GM15510 (cell line): ENCODE data around the gene STPG4.

Source experiments
- POLR2A ChIP-seq: IDR thresholded peaks from 3 replicates; pipeline ENCODE4 v1.6.1; 2011; ENCODE audit warnings: borderline replicate concordance; ENCODE audit not compliant: insufficient read length; ENCODE audit errors: extremely low read depth

STPG4 gene

DNA sequence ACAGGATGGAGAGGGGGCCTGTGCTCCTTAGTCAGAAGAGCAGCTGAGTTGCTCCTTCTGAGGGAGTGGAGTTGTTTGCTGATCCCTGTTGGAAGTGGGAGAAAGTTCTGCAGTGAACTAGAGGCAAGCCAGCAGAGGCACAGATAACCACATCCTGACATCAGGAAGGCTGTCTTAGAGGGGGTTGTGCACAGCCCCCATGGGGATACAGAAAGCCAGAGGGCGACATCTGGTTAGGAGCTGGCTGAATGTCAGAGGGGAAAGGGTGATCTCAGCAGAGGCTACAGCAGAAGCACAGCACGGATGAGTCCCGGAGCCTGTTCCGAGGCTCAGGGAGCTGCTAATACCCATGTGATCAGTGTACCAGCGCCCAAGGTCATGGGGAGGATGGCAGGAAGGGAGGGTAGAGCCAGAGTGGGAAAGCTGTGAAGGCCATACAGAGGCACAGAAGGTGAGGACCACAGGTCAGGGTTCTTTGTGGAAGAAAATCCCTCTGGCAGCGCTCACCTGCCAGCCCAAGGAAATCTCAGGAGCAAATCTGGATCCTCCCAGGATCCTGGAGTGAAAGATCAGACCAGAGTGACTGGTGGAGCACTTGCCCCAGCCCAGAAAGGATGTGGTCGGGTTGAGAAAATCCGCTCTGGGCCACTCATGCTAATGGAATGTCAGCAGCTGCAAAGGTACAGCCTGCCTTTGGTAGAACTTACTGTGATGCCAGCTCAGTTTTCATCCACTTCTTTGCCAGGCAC lies 111.8 kb downstream of the STPG4 start:
- no peak for TF ChIP-seq POLR2A

DNA sequence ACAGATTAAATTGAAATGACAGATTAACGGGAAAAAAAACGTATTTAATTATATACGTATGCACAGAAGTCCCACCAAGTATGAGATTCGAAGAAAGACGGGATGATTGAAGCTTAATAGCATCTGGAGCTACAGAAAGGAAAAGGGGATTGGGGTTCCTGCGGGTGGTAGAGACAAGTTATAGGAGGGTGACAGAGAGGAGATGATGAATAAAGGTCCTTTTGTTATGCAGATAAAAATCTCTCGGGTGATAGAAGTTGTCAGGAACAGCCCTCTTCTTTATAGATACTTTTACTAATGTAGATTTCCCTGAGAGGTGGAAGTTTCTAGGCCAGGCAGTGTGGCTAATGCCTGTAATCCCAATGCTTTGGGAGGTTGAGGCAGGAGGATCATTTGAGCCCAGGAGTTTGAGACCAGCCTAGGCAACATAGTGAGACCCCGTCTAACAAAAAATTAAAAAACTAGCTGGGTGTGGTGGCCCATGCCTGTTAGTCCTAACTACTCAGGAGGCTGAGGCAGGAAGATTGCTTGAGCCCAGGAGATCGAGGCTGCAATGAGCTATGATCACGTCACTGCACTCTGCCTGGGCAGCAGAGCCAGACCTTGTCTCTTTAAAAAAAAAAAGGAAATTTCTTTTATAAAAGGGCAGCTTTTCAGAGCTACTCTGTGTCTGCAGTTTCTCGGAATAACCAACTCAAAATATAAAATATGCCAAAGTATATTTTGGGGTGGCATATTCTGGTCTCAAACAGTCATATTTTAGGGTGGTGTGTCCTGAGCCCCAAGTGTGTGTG lies 113.0 kb downstream of the STPG4 start:
- no peak for TF ChIP-seq POLR2A

DNA sequence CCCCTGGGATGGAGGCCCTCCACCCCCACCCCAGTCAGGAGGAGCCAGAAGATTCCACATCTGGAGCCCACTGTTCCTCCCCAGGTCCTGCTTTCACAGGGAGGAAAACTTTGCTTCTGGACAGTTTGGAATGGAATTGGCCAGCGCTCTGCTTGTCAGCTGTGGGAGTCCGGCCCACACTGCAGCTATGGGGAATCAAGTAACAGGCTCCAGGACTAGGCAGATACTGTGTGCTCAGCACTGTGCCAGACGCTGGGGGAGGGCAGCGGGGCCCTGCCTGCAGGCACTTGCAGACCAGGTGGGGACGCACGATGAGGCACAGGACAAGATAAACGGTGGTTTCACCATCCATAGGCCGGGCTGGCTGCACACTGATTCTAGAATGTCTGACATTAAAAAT lies 114.0 kb downstream of the STPG4 start:
- TF ChIP-seq POLR2A: no peak

DNA sequence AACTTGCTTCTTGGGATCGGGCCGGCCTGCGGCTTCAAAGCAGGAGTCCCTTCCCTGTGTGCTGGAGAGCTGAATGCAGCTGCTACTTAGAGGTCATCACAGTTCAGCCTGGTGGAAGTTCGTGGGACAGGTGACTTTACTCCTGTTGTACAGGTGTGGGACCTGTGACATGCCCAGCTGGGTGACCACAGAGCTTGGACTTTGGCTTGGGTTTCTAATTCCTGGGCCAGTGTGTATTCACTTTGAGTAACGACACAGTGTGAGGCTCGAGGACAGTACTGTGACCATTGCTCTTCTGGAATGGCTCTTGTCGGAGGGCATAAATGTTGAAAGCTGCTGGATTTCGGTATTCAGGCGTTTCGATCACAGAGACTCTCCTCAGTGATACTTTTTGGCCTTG lies 114.5 kb downstream of the STPG4 start:
- TF ChIP-seq POLR2A: no peak

DNA sequence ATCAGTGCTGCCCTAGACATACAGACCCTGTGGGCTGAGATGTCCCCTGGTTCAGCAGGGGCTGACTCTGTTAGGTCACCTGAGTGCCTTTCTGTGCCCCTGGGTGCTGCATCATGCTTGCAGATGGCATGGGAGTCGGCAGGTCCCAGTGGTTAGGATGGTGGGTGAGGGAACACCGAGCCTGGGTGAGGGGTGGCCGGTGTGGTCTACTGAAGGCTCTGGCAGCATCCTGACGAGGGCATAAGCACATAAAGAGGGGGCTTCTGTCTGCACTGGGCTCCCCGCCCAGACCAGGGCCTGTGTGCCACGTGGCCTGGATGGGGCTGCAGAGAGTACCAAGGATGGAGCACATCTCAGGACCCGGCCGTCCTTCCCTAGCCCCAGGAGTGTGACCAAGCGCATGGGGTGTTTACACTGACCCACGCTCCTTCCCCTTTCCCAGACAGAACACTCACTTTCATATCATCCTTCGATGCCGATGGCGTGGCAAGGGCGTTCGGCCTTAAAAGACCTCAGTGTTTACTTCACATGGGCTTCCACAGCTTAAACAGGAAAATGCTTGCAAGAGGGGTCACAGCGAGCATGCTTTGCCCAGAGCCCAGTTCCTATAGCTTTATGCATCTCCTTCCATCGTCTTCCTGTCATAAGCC lies 115.1 kb downstream of the STPG4 start:
- TF ChIP-seq POLR2A: no peak

DNA sequence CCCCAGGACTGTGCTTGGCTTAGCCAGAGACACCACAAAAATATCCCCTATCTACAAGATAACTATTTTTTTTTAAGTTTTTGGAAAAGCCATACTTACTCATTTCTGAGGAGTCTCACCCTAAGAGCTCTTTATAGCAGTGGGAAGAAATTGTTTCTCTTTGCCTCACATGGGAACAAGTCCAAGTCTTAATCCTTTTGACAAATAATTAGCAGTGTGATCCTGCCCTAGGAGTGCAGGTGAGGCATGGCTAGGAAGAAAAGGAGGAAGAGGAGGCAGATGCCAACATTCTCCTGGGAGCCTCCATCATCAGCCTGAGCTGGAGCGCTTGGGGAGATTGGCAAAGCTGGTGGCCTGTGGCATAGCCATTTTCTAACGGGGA lies 115.6 kb downstream of the STPG4 start:
- no peak for TF ChIP-seq POLR2A

DNA sequence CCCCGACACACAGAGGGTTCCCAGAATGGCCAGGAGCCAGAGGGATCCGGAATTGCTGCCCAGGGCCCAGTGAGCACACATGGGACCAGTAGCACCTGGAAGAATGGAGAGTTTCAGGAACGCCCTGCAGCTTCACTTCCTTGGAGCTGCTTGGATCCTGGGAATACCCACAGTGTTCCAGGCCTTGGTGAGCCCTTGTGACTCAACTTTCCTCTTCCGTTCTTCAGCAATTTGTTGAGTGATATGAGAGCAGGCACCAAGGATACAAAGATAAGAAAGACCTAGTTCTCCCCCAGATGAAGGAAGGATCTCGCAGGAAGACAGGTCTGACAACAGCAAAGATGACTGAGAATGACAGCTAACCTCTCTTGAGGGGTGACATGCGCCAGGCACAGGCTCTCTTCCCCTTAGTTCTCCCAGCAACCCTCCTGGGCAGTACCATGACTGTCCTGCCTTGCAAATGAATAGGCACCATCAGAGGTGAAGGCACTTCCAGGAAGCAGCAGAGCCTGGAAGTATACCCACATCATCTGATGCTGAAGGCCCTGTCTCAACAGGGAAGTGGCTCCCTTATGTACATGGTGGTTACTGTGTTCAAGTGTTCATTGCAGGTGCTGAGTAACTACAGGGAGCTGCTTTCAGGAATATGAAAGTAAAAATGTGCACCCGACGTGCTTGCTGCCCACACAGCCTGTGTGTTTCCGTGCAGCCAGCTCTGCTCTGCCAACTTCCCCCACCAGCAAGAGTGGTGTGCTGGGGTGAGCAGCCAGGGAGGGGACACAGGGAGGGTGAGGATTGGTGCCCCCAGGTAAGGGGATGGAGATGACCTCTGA lies 116.2 kb downstream of the STPG4 start:
- TF ChIP-seq POLR2A: no peak

DNA sequence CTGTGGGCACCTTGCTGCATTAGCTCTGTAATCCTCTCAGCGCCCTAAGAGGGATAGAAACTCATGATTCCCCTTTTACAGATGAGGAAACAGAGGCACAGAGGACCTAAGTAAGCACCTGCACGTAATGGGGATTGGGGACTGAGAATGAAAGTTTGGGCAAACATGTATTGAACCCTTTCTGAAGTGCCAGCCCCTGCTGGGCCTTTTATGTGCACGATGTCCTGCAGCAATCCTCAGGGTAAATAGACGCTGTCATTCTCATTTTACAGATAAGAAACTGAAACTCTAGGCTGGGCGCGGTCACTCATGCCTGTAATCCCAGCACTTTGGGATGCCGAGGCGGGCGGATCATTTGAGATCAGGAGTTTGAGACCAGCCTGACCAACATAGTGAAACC lies 117.4 kb downstream of the STPG4 start:
- TF ChIP-seq POLR2A: no peak
